ENCODE measurements around the gene POLD4. TPM values are rescaled to one million over a fixed set of nuclear protein-coding genes. Genes with fewer than 3 reads are reported as not detected.

The POLD4 gene
- total and polyA plus RNA-seq, 2 of the 13 experiments (the other 11 are each of a cell fraction or from before 2014, with no cell fraction given), result 10.5 to 27.4 TPM

GRCh38 chr11:67321313-67321871, 32.0 kb downstream of the POLD4 start (continued):
- TF ChIP-seq EP300 (IDR thresholded peaks at IDR 0.05; ENCODE audit: low read depth in 2 of 2, low read length in 2 of 2) (no peak), EP300 (CRISPR knock-in tag; IDR thresholded peaks at IDR 0.05; ENCODE audit: borderline replicate concordance) (no peak), SNAPC5 (CRISPR knock-in tag; IDR thresholded peaks at IDR 0.05; ENCODE audit: borderline replicate concordance) (no peak), HOXA9 (CRISPR knock-in tag; IDR thresholded peaks at IDR 0.05; ENCODE audit: borderline replicate concordance) (no peak), ZBTB33 (CRISPR knock-in tag; IDR thresholded peaks at IDR 0.05) (no peak)

GRCh38 chr11:67320691-67321090, 32.7 kb downstream of the POLD4 start:
- in situ Hi-C loops (cut with HindIII; ENCODE audit: extremely low pct_ligation_motif_present, low pct_unique_long_range_greater_than_20kb), result no loop called here
- WGBS (ENCODE audit: low lambda C conversion rate), result 100% methylated on average over 1 of the region's 2 CpGs
- FAIRE-seq, result no peak
- intact Hi-C loops (cut with micrococcal nuclease; ENCODE audit: unreplicated experiment), result no loop called here
- Histone ChIP-seq H3K27ac (ENCODE audit: extremely low read length, insufficient read depth, low read length) (no peak overlapping the region), H3K9me3 (ENCODE audit: low read length) (no peaks in the 10 kb centered on the region), H3K4me3 (replicated peaks in 1 of 3; ENCODE audit: insufficient read depth in 1 of 3, low read depth in 2 of 3, low read length in 3 of 3) (no peak overlapping the region), H3K4me2 (ENCODE audit: low read depth, low read length) (no peak overlapping the region), H3K36me3 (replicated peaks in 1 of 2; ENCODE audit: control insufficient read depth in 1 of 2, insufficient read depth in 2 of 2, low read length in 2 of 2) (no peaks in the 10 kb centered on the region), H3K4me1 (ENCODE audit: insufficient read depth, low read length) (peaks cover 15% of the 10 kb centered on the region), H3K27me3 (ENCODE audit: control insufficient read depth in 1 of 2, insufficient read depth in 2 of 2, low read length in 2 of 2) (no peaks in the 10 kb centered on the region), H4K20me1 (ENCODE audit: insufficient read depth, low read length) (no peaks in the 10 kb centered on the region), H3K9ac (ENCODE audit: insufficient read depth, low read depth, low read length) (no peak overlapping the region), H3K79me2 (ENCODE audit: insufficient read depth, low read length) (no peaks in the 10 kb centered on the region), H2AFZ (ENCODE audit: low read length) (no peak overlapping the region)
- ATAC-seq, result no peak
- ChIA-PET POLR2A (no interaction called here), CTCF (ENCODE audit: low intra/inter-chr PET ratio, low total read pairs) (no interaction called here)
- no peak for DNase-seq (ENCODE audit: low spot score)
- no TSS peak for BruUV-seq (replicated peaks)
- TF ChIP-seq ZFP36L2 (CRISPR knock-in tag; IDR thresholded peaks at IDR 0.05) (no peak), MED8 (CRISPR knock-in tag; IDR thresholded peaks at IDR 0.05; ENCODE audit: insufficient replicate concordance) (no peak), FOSL2 (CRISPR knock-in tag; IDR thresholded peaks at IDR 0.05) (no peak), ZNF33A (CRISPR knock-in tag; IDR thresholded peaks at IDR 0.05; ENCODE audit: borderline replicate concordance) (no peak), SRSF1 (optimal IDR thresholded peaks at IDR 0.05; ENCODE audit: low read depth, low read length) (no peak), ZNF232 (CRISPR knock-in tag; IDR thresholded peaks at IDR 0.05; ENCODE audit: borderline replicate concordance) (no peak), GATAD1 (CRISPR knock-in tag; IDR thresholded peaks at IDR 0.05) (no peak)
- TF ChIP-seq, protein P1, sequence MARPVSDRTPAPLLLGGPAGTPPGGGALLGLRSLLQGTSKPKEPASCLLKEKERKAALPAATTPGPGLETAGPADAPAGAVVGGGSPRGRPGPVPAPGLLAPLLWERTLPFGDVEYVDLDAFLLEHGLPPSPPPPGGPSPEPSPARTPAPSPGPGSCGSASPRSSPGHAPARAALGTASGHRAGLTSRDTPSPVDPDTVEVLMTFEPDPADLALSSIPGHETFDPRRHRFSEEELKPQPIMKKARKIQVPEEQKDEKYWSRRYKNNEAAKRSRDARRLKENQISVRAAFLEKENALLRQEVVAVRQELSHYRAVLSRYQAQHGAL (CRISPR knock-in tag; IDR thresholded peaks at IDR 0.05; ENCODE audit: not compliant biosample characterization), result no peak
- TF ChIP-seq, protein P2, sequence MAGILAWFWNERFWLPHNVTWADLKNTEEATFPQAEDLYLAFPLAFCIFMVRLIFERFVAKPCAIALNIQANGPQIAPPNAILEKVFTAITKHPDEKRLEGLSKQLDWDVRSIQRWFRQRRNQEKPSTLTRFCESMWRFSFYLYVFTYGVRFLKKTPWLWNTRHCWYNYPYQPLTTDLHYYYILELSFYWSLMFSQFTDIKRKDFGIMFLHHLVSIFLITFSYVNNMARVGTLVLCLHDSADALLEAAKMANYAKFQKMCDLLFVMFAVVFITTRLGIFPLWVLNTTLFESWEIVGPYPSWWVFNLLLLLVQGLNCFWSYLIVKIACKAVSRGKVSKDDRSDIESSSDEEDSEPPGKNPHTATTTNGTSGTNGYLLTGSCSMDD (CRISPR knock-in tag; IDR thresholded peaks at IDR 0.05), result no peak
- TF ChIP-seq, protein P3, sequence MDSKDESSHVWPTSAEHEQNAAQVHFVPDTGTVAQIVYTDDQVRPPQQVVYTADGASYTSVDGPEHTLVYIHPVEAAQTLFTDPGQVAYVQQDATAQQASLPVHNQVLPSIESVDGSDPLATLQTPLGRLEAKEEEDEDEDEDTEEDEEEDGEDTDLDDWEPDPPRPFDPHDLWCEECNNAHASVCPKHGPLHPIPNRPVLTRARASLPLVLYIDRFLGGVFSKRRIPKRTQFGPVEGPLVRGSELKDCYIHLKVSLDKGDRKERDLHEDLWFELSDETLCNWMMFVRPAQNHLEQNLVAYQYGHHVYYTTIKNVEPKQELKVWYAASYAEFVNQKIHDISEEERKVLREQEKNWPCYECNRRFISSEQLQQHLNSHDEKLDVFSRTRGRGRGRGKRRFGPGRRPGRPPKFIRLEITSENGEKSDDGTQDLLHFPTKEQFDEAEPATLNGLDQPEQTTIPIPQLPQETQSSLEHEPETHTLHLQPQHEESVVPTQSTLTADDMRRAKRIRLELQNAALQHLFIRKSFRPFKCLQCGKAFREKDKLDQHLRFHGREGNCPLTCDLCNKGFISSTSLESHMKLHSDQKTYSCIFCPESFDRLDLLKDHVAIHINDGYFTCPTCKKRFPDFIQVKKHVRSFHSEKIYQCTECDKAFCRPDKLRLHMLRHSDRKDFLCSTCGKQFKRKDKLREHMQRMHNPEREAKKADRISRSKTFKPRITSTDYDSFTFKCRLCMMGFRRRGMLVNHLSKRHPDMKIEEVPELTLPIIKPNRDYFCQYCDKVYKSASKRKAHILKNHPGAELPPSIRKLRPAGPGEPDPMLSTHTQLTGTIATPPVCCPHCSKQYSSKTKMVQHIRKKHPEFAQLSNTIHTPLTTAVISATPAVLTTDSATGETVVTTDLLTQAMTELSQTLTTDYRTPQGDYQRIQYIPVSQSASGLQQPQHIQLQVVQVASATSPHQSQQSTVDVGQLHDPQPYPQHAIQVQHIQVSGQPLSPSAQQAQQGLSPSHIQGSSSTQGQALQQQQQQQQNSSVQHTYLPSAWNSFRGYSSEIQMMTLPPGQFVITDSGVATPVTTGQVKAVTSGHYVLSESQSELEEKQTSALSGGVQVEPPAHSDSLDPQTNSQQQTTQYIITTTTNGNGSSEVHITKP (CRISPR knock-in tag; IDR thresholded peaks at IDR 0.05; ENCODE audit: low read depth), result no peak
